Measurements from ENCODE around the gene TBX10.
"Not testable (repeated sequence)": the region's sequence is repeated elsewhere in the genome, so short reads cannot be mapped to it uniquely, and the experiment has no call there.

TBX10 gene

DNA sequence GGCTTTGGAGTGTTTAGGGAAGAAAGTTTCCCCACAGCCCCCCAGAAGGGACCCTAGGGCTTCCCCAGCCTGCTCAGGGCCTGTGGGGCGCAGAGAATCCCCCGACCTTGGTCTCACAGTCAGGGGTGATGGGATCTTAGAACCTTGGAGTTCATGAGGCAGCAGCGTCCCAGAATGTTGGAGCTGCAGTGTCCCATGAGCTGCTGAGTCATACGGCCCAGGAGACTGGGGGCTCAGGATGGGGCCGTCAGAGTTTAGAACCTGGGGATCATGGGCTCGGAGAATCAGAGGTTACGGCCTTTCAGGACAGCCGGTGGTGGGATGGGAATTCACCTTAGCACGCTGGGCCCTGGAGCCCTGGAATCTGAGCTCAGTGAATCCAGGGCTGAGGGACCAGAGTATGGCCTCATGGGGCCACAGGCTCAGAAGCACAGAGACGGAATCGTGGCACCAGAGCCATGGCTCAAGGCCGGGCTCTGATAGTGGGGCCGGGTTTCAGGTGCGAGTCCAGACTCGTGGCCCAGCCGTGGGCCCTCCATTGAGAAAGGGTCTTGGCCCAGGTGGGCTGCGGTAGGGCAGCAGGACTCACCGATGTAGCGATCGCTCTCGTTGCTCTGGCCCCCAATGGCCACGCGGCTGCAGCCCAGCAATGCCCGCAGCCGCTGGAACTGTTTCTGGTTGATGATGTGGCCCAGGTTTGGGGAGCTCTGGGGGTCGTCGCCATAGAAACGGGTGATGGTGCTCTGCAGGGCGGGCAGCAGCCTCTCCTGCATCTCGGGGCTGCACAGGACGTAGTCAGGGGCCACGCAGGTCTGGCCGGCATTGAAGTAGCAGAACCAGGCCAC is 25.4 kb upstream of the TBX10 start:
- DNase-seq (ENCODE audit: low read depth, low spot score), result no peak

- DNase-seq (ENCODE audit: low read depth, low spot score), result no peak
These were observed 24.6 kb upstream of the TBX10 start for GRCh38 chr11:67664213-67664585.

- DNase-seq (ENCODE audit: low read depth, low spot score), result no peak
These were observed 24.1 kb upstream of the TBX10 start for GRCh38 chr11:67663532-67664212.

GRCh38 chr11:67662835-67663531 is 23.4 kb upstream of the TBX10 start:
- no peak for DNase-seq (ENCODE audit: low read depth, low spot score)

DNA sequence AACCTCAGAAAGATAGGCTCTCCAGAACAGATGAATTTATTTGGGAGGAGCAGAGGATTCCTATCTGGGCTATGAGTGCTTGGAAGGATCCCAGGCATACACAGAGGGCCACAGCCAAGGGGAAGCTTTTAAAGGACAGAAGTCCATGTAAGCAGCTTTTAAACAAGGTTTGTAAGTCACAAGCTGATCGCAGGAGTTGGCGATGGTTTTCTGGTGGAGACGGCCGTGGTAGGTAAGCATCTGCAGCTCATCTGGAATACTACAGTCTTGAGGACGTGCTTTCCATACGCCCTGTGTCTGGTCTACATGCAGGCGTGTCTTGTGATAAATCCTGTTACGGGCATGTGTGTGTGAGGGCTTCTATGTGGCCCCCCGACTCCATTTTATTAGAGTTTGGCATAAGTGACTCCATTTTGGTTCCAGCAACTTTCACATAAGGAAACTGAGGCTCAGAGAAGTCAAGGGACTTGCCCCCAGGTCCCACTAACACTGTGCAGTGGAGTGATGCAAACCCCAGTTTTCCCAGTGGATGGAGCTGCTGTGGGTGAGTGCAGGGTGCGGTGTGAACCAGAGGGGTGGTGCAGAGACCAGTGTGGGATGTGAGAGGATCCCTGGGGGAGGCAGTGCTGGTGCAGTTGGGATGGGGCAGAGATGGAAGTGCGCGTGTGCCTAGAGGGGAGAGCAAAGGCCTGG is 22.7 kb upstream of the TBX10 start:
- DNase-seq (ENCODE audit: low read depth, low spot score), result no peak

GRCh38 chr11:67660752-67661151 is 21.2 kb upstream of the TBX10 start:
- DNase-seq (ENCODE audit: low read depth, low spot score), result not testable (repeated sequence)

- DNase-seq (ENCODE audit: low read depth, low spot score), result not testable (repeated sequence)
These were observed 20.1 kb upstream of the TBX10 start for GRCh38 chr11:67659651-67660165.

- DNase-seq (ENCODE audit: low read depth, low spot score), result no peak
These were observed 17.7 kb upstream of the TBX10 start for GRCh38 chr11:67657300-67657699.

- DNase-seq (ENCODE audit: low read depth, low spot score), result no peak
These were observed 16.8 kb upstream of the TBX10 start for GRCh38 chr11:67656278-67656922.

DNA sequence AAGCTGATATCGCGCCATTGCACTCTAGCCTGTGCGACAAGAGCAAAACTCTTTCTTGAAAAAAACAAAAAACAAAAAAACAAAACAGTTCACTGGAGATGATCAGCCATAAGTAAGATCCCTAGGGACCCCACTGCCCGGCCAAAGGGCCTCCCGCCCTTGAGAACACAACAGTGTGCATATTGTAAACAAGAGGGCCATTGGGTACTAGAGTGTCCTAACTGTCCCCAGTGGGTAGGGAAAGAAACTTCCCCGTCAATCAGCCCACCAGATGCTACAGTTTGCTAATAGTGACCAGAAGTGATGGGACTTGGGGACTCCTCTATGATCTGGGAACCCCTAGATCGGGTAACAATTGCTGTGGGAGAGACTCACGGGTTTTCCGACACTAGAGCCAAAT is 14.7 kb upstream of the TBX10 start:
- no peak for DNase-seq (ENCODE audit: low read depth, low spot score)

DNA sequence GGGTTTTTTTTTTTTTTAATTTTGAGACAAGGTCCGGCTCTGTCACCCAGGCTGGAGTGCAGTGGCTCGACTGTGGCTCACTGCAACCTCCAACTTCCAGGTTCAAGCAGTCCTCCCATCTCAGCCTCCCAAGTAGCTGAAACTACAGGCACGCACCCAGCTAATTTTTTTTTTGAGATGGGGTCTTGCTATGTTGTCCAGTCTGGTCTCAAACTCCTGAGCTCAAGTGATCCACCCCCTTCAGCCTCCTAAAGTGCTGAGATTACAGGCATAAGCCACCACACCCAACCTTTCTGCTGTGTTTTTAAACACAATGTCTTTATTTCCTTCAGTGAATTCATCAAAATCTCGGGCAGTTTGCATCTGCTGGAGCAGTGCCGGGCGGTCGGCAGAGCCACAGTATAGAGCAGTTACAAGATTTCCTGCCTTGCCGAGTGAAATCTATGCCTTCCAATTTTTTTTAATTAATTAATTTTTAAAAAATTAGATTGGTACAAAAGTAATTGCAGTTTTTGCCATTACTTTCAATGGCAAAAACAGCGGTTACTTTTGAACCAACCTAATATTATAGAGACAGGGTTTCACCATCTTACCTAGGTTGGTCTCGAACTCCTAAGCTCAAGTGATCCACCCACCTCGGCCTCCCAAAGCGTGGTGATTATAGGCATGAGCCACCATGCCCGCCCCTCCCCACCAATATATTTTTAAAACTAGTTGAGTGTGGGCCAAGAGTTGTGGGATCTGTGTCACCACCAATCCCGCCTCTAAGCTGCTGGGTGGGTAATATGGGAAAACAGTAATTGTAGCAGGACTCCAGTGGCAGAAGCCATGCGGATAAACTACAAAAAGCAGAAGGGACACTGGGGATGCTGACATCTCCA is 13.6 kb upstream of the TBX10 start:
- DNase-seq (ENCODE audit: low read depth, low spot score), result no peak

GRCh38 chr11:67651976-67652781 is 12.6 kb upstream of the TBX10 start:
- DNase-seq (ENCODE audit: low read depth, low spot score), result no peak

- no peak for DNase-seq (ENCODE audit: low read depth, low spot score)
These were observed 10.3 kb upstream of the TBX10 start for GRCh38 chr11:67649634-67650510.

DNA sequence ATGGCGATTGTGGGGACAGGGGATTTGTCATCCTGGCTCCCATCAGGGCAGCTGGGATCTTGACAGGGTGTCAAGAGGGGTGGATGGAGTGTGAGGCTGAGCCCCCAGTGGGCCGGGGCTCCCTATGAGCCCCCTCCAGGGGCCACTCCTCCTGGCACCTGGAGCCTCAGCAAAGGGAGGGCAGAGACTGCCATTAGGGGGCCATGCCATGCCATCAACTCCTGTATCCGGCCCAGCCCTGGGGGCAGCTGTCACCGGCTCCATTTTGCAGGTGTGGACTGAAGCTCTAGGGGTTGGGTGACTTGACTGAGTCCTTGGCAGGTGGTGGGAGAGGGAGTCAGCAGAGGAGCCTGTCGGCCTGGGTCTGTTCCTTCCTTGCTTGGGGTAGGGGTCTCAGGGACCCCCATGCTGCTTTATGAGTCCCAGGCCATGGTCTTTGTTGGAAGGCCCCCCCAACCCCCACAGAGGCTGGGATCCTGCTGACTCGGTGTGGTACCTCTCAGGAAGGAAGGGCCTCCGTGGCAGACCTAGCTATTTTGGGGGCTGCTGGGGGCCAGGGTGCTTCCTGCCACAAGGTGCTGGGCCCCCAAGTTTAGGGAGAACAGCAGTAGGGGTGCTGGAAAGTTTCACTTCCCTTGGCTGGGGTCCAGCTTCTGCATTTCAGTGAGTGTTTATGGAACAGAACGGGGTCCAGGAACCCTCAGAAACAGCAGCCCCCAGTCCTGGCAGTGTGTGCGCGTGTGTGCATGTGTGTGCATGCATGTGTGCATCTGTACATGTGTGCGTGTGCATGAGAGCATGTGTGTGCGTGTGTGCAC is 9.4 kb upstream of the TBX10 start:
- DNase-seq (ENCODE audit: low read depth, low spot score), result no peak

GRCh38 chr11:67648140-67648795 is 8.7 kb upstream of the TBX10 start:
- no peak for DNase-seq (ENCODE audit: low read depth, low spot score)

DNA sequence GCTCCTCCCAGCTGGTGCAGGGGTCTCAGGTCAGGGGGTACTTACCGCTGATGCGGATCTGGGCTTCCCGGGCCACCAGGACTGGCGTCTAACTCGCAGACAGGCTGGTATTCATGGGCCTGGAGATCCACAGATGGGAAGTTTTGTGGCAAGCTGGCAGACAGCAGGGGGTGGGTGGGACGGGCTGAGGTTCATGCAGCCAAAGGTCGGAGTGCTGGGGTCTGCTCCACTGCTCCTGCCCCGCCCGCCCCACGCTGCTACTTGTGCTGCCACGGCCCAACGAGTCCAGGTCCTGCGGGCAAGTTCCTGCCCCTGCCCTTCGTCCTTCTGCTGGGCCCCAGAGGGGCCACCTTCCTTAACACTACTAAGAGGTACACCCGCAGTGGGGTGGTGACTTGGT is 7.9 kb upstream of the TBX10 start:
- DNase-seq (ENCODE audit: low read depth, low spot score), result no peak
